Measurements from ENCODE around the gene RSPH4A.
A peak's percentile ranks its signal among the peaks of the same experiment; 100 is the strongest.

GRCh38 chr6:116615937-116616736 is at the start of gene RSPH4A:
- peak in 1 of 6 experiments; percentile 26 for TF ChIP-seq CTCF (IDR thresholded peaks at IDR 0.05)
- TF ChIP-seq POLR2A (IDR thresholded peaks at IDR 0.05), result no peak
